ENCODE results near the gene SBSN.

SBSN gene

GRCh38 chr19:35512831-35513627 lies 15.1 kb downstream of the SBSN start:
- TF ChIP-seq, protein P1, sequence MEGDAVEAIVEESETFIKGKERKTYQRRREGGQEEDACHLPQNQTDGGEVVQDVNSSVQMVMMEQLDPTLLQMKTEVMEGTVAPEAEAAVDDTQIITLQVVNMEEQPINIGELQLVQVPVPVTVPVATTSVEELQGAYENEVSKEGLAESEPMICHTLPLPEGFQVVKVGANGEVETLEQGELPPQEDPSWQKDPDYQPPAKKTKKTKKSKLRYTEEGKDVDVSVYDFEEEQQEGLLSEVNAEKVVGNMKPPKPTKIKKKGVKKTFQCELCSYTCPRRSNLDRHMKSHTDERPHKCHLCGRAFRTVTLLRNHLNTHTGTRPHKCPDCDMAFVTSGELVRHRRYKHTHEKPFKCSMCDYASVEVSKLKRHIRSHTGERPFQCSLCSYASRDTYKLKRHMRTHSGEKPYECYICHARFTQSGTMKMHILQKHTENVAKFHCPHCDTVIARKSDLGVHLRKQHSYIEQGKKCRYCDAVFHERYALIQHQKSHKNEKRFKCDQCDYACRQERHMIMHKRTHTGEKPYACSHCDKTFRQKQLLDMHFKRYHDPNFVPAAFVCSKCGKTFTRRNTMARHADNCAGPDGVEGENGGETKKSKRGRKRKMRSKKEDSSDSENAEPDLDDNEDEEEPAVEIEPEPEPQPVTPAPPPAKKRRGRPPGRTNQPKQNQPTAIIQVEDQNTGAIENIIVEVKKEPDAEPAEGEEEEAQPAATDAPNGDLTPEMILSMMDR (IDR thresholded peaks at IDR 0.05; ENCODE audit: low read depth, low read length, missing control alignments) = no peak
- DNase-seq (ENCODE audit: low read depth) = no peak
- H3K4me3 ChIP-seq (ENCODE audit: low read depth, low read length) = no peak overlapping the region
- in situ Hi-C loops (cut with HindIII; ENCODE audit: low sequenced_read_pairs) = no loop called here

GRCh38 chr19:35511337-35511736 lies 16.8 kb downstream of the SBSN start:
- DNase-seq (ENCODE audit: low read depth) = no peak
- in situ Hi-C loops (cut with HindIII; ENCODE audit: low sequenced_read_pairs) = no loop called here
- TF ChIP-seq, protein P1 (IDR thresholded peaks at IDR 0.05; ENCODE audit: low read depth, low read length, missing control alignments) = no peak
- H3K4me3 ChIP-seq (ENCODE audit: low read depth, low read length) = no peak overlapping the region

- no peak overlapping the region for H3K4me3 ChIP-seq (ENCODE audit: low read depth, low read length)
- no peak for DNase-seq (ENCODE audit: low read depth)
- TF ChIP-seq, protein P1 (IDR thresholded peaks at IDR 0.05; ENCODE audit: low read depth, low read length, missing control alignments) = no peak
- in situ Hi-C loops (cut with HindIII; ENCODE audit: low sequenced_read_pairs) = no loop called here
Observed at GRCh38 chr19:35510626-35510964, 17.5 kb downstream of the SBSN start.

GRCh38 chr19:35509861-35510625 lies 18.1 kb downstream of the SBSN start:
- TF ChIP-seq, protein P1 (IDR thresholded peaks at IDR 0.05; ENCODE audit: low read depth, low read length, missing control alignments) = peak; percentile 85
- peak overlapping the region; percentile 13 for H3K4me3 ChIP-seq (ENCODE audit: low read depth, low read length)
- no peak for DNase-seq (ENCODE audit: low read depth)
- in situ Hi-C loops (cut with HindIII; ENCODE audit: low sequenced_read_pairs) = loop anchor here (5.0 kb wide), 1 partner anchor 158 kb away; no protein-coding TSS in a partner anchor

- in situ Hi-C loops (cut with HindIII; ENCODE audit: low sequenced_read_pairs) = loop anchor here (5.0 kb wide), 1 partner anchor 157 kb away; no protein-coding TSS in a partner anchor
- no peak overlapping the region for H3K4me3 ChIP-seq (ENCODE audit: low read depth, low read length)
- DNase-seq (ENCODE audit: low read depth) = no peak
- TF ChIP-seq, protein P1 (IDR thresholded peaks at IDR 0.05; ENCODE audit: low read depth, low read length, missing control alignments) = no peak
Observed at GRCh38 chr19:35509018-35509652, 19.0 kb downstream of the SBSN start.

DNA sequence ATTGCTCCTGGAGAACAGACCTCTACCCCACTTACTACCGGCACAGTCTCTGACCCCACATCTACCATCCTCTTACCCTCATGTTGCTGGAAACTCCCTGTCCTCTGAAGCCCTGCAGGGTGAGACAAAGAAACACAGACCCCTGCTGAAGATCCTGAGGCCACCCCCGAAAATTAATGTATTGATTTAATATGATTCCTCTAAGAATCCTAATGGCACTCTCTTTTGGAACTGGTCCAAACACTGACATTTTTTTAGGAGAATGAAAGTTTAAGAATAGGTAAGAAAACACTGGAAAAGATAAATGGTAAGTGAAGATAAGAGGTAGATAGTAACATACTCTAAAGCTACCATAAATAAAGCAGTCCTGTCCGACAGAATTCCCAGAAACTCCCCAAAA lies 20.0 kb downstream of the SBSN start:
- H3K4me3 ChIP-seq (ENCODE audit: low read depth, low read length) = no peak overlapping the region
- in situ Hi-C loops (cut with HindIII; ENCODE audit: low sequenced_read_pairs) = loop anchor here (5.0 kb wide), 1 partner anchor 156 kb away; no protein-coding TSS in a partner anchor
- TF ChIP-seq, protein P1 (IDR thresholded peaks at IDR 0.05; ENCODE audit: low read depth, low read length, missing control alignments) = no peak
- DNase-seq (ENCODE audit: low read depth) = no peak
